IgD-negative memory B cell (primary cell): ENCODE data around the gene SIN3A. TPM values are rescaled to one million over a fixed set of nuclear protein-coding genes. Genes with fewer than 3 reads are reported as not detected.
"Not testable (repeated sequence)": the region's sequence is repeated elsewhere in the genome, so short reads cannot be mapped to it uniquely, and the experiment has no call there.

Experiments used
- H3K27ac Mint-ChIP-seq, 3 donors: one replicate each; pipeline ENCODE4 v1.8.0; 2020 to 2022; ENCODE audit warnings: mild to moderate bottlenecking in 3 of 3, mixed read lengths in 3 of 3, moderate library complexity in 1 of 3
- H3K27me3 Mint-ChIP-seq: one replicate; pipeline ENCODE4 v1.8.0; 2021; ENCODE audit warnings: mixed read lengths
- H3K36me3 Mint-ChIP-seq: one replicate; pipeline ENCODE4 v1.8.0; 2020; ENCODE audit warnings: mild to moderate bottlenecking, mixed read lengths
- H3K4me1 Mint-ChIP-seq, 3 donors: one replicate each; pipeline ENCODE4 v1.8.0; 2020 to 2022; ENCODE audit warnings: mixed read lengths in 3 of 3, mild to moderate bottlenecking in 1 of 3
- H3K4me3 Mint-ChIP-seq, 4 donors: one replicate each; pipeline ENCODE4 v1.8.0; 2020 to 2022; ENCODE audit warnings: mild to moderate bottlenecking in 4 of 4, mixed read lengths in 4 of 4, moderate library complexity in 3 of 4
- H3K9me3 Mint-ChIP-seq, 3 donors: one replicate each; pipeline ENCODE4 v1.8.0; 2020 to 2021; ENCODE audit warnings: mixed read lengths in 3 of 3, mild to moderate bottlenecking in 1 of 3
- polyA plus RNA-seq: library from polyadenylated mRNA; unstranded; fragments of 300-500 nt; fragmentation: Illumina TruSeq; gene quantifications from one replicate; pipeline ENCODE4 v1.2.3, GENCODE V29; 2021

The SIN3A gene
- polyA plus RNA-seq = 15.9 TPM

DNA sequence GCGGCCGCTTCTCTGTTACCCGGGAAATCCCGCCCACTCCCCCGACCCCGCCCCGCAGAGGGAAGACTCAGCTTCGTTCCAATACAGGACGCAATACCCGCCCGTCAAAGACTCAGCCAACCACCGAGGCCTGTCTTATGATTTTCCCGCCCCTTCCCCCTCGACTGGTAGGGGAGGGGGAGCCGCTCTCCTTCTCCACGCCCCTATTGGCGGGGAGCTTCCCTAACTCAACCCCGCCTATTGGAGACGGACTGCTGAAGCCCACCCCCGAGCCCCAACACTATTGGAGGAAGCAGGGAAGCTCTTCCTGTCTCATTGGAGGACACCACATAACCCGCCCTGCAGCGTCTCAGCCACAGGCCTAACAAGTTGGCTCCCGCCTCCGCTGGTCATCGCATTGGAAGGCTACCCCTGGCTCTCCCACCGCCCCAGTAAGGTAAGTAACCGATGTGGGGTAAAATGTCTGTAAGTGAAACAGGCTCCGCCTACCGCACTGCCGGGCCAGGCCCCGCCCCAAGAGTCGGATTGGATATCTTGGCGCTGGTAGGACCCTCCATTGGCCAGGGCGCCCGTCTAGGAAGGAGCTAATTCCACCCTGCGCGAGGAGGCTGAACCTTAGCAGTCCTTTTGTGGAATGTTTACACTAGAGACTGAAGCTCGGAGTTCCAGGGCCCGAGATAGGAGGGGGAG is at the start of gene SIN3A:
SIN3A (minus strand) TSS at position 17 of the 690 bp plus-strand sequence. CDS start 21,315 bp downstream, outside the sequence.
- Mint-ChIP-seq H3K4me3 (peak within 1 kb of the TSS; percentile 93 to 99 (median 96)), H3K27me3 (no peaks in the 10 kb centered on the region), H3K27ac (peak within 1 kb of the TSS; percentile 95 to 99 (median 98)), H3K9me3 (no peaks in the 10 kb centered on the region), H3K4me1 (peaks cover 33 to 41% (median 40%) of the 10 kb centered on the region in 3 donors), H3K36me3 (no peaks in the 10 kb centered on the region)

DNA sequence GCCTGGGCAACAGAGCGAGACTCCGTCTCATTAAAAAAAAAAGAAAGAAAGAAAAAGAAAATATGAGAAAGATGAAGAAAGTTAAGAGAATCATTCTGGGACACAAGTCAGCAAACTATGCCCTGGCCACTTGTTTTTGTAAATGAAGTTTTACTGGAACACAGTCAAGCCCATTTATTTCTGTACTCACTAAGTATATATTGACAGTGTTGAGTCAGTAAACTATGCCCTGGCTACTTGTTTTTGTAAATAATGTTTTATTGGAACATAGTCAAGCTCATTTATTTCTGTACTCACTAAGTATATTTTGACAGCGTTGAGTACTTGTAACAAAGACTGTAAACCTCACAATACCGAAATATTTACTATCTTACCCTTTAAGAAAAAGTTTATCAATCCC is 42.2 kb upstream of the SIN3A start:
- H3K9me3 Mint-ChIP-seq = no peaks in the 10 kb centered on the region
- H3K36me3 Mint-ChIP-seq = peaks cover 5% of the 10 kb centered on the region
- no peaks in the 10 kb centered on the region for H3K27me3 Mint-ChIP-seq
- H3K4me1 Mint-ChIP-seq = peaks cover 0 to 1% (median 0%) of the 10 kb centered on the region in 3 donors
- H3K27ac Mint-ChIP-seq = no peak overlapping the region
- H3K4me3 Mint-ChIP-seq = no peak overlapping the region

DNA sequence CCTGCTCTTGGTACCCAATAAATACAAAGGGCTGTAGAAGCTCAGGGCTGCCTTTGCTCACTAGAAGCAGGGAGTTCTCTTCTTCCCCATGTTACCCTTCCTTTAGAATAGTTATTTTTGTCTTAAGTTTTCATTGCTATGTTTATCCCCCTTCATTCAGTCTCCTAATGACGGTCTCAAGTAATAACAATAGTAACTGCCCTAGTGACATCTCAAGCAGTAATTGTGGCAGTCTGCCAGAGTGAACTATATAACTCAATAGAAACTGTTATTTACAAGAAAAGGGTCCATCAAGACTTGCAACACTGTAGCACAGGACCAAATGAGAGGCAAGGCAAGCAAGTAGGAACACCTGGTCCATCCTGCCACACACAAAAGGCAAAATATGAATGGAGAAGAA is 32.5 kb upstream of the SIN3A start:
- Mint-ChIP-seq H3K27me3 (no peaks in the 10 kb centered on the region), H3K27ac (no peak overlapping the region), H3K4me1 (peaks cover 0 to 1% (median 0%) of the 10 kb centered on the region in 3 donors)

DNA sequence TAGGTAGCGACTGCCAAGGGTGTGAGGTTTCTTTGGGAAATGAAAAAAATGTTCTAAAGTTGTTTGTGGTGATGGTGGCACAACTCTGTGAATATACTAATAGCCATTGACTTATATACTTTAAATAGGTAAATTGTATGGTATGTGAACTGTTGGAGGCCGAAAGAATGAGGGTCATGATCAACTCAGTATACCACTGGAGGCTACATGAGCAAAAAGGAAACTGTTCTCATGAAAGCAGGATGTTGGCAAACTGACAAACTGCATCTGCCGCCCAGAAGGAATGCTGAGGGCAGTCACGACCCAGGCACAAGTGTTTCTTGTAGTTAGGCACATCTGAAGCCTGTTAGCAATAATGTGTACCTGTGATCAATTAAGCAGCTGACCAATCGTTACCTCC is 32.1 kb upstream of the SIN3A start:
- not testable (repeated sequence) for H3K27ac Mint-ChIP-seq, H3K4me3 Mint-ChIP-seq, H3K27me3 Mint-ChIP-seq, H3K9me3 Mint-ChIP-seq, H3K36me3 Mint-ChIP-seq, H3K4me1 Mint-ChIP-seq

More for the DNA sequence above, 32.5 kb upstream of the SIN3A start:
- H3K9me3 Mint-ChIP-seq = no peaks in the 10 kb centered on the region
- peaks cover 8% of the 10 kb centered on the region for H3K36me3 Mint-ChIP-seq
- no peak overlapping the region for H3K4me3 Mint-ChIP-seq

DNA sequence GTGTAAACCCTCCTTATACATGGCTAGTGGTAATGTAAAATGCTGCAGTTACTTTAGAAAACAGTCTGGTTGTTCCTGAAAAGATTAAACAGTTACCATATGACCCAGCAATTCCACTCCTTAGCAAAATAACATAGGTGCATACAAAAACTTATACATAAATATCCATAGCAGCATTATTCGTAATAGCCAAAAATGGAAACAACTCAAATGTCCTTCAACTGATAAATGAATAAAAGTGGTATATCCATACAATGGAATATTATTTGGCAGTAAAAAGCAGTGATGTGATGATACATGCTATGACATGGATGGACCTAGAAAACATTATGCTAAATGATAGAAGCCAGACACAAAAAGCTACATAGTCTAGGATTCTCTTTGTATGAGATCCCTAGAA is 31.6 kb upstream of the SIN3A start:
- no peak overlapping the region for H3K27ac Mint-ChIP-seq
- no peak overlapping the region for H3K4me3 Mint-ChIP-seq
- no peaks in the 10 kb centered on the region for H3K27me3 Mint-ChIP-seq

DNA sequence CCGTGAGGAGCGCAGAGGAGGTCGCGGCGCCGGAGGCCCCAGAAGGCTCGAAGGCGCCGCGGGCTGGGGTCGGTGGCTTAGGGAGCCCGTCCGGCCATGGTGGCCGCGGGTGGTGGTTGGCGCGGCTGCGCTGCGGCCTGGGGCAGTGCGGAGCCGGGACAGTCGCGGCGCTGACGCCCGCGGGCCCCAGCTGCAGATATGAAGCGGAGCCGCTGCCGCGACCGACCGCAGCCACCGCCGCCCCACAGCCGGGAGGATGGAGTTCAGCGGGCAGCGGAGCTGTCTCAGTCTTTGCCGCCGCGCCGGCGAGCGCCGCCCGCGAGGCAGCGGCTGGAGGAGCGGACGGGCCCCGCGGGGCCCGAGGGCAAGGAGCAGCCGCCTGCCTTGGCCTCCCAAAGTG is 29.0 kb upstream of the SIN3A start:
- not testable (repeated sequence) for H3K4me1 Mint-ChIP-seq, H3K27me3 Mint-ChIP-seq, H3K9me3 Mint-ChIP-seq, H3K27ac Mint-ChIP-seq, H3K36me3 Mint-ChIP-seq
- peak overlapping the region in 1 of 4 donors; percentile 52 for H3K4me3 Mint-ChIP-seq

More for the DNA sequence above, 31.6 kb upstream of the SIN3A start:
- no peaks in the 10 kb centered on the region for H3K9me3 Mint-ChIP-seq
- H3K4me1 Mint-ChIP-seq = peaks cover 0 to 1% (median 0%) of the 10 kb centered on the region in 3 donors
- peaks cover 8% of the 10 kb centered on the region for H3K36me3 Mint-ChIP-seq

DNA sequence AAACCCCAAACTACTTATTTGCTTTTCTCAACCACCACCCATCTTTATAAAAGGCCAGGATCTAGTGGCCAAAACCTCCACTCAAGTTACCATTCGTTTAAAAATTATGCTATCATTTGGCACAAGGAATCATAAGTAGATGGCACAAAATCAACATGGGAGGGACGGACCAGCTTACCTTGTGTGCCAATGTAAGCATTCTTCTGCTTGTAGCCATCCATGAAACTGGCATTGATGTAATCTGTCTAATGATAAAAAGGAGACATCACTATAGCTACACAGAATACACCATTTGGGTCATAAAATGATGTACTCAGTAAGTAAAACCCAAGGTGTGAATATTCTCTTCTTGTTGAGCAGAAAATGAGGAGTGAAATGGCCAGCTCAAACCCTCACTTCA is 28.2 kb upstream of the SIN3A start:
- H3K27ac Mint-ChIP-seq = no peak overlapping the region
- peaks cover 0 to 1% (median 0%) of the 10 kb centered on the region in 3 donors for H3K4me1 Mint-ChIP-seq
- peaks cover 2% of the 10 kb centered on the region for H3K36me3 Mint-ChIP-seq
- H3K4me3 Mint-ChIP-seq = no peak overlapping the region
- H3K27me3 Mint-ChIP-seq = no peaks in the 10 kb centered on the region
- H3K9me3 Mint-ChIP-seq = no peaks in the 10 kb centered on the region

DNA sequence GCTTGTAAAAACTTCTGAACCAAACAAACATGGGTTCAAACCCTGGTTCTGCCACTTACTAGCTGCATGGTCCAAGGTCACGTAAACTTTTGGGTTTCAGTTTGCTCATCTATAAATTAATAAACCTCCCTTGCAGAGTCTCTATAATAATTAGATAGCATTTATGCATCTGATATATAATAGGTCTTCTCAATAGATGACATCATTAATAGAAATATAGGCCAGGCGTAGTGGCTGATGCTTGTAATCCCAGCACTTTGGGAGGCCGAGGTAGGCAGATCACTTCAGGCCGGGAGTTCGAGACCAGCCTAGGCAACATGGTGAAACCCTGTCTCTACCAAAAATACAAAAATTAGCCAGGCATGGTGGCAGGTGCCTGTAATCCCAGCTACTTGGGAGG is 25.6 kb upstream of the SIN3A start:
- not testable (repeated sequence) for H3K9me3 Mint-ChIP-seq, H3K4me3 Mint-ChIP-seq, H3K27me3 Mint-ChIP-seq, H3K36me3 Mint-ChIP-seq, H3K4me1 Mint-ChIP-seq, H3K27ac Mint-ChIP-seq

DNA sequence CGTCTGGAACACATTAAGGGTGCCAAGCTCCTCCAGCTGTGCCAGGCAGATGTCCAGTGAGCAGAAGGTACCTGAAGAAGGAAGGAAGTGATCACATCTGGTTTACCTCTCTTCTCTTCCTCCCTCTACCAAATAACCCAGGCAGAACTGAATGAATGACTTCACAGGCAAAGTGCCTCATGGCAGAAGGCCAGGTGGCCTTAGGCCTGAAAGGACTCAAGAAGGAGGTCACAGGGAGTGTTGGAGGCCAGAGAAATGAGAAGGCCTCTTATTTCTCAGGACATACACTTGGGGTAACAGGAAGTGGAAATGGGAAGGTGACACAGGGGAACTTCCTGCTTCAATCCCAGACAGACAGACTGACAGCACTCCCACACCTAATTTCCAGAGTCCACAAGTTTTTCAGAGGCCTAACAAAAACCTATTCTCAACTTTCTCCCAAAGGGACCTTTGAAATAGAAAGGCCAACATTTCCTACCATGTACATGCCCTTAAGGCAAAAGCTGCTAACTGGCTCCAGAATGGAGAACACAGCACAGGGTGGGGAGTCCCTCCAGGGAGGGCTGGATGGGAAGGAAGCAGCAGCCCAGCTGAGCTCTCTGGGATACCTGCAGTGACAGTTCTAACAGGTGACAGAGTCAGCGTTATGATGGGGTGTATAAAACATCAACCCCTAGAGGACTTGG is 17.6 kb upstream of the SIN3A start:
- H3K4me3 Mint-ChIP-seq = no peak overlapping the region
- H3K27me3 Mint-ChIP-seq = no peaks in the 10 kb centered on the region
- no peaks in the 10 kb centered on the region for H3K9me3 Mint-ChIP-seq
- peaks cover 9% of the 10 kb centered on the region for H3K36me3 Mint-ChIP-seq
- peaks cover 0 to 4% (median 0%) of the 10 kb centered on the region in 3 donors for H3K4me1 Mint-ChIP-seq
- H3K27ac Mint-ChIP-seq = peak overlapping the region in 1 of 3 donors; percentile 59

DNA sequence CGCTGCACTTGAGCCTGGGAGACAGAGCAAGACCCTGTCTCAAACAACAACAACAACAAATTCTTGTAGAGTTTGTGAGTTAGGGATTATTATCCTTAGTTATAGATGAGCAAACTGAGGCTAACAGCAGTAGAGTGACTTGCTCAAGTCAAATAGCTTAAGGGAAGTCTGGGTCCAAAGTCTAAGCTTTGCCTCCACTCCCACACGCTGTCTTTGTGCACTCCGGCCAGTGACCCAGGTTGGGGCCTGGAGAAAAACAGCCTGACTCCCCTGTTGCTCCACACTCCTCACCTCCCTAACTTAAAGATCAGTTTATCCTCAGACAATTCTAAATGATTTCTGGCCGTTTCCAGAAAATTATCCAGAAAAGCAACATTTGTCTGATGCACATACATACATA is 9.2 kb upstream of the SIN3A start:
- H3K27ac Mint-ChIP-seq = peak overlapping the region in 1 of 3 donors; percentile 29
- H3K27me3 Mint-ChIP-seq = no peaks in the 10 kb centered on the region
- H3K4me3 Mint-ChIP-seq = peak overlapping the region in 1 of 4 donors; percentile 49
- no peaks in the 10 kb centered on the region for H3K9me3 Mint-ChIP-seq
- H3K36me3 Mint-ChIP-seq = no peaks in the 10 kb centered on the region
- H3K4me1 Mint-ChIP-seq = peaks cover 4 to 9% (median 5%) of the 10 kb centered on the region in 3 donors

DNA sequence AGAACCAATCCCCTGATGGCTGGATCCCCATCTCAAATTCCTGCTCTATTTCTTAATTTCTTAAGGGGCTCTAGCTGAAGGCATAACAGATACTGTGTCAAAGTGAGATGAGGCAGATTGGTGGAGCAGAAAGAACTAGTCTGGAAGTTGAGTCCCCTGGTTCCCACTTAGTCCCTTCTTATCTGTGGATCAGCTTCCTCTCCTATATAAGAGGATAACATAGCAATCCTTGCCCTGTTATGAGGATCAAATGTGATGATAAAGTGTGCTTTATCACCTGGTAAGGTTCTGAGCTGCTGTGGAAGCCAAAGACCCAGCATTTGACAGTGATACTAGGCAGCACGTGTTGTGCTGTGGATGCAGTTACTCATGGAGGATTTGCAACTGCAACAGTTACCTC is 8.1 kb upstream of the SIN3A start:
- H3K9me3 Mint-ChIP-seq = no peaks in the 10 kb centered on the region
- H3K27ac Mint-ChIP-seq = peak overlapping the region in 1 of 3 donors; percentile 68
- H3K36me3 Mint-ChIP-seq = no peaks in the 10 kb centered on the region
- H3K4me1 Mint-ChIP-seq = peaks cover 4 to 9% (median 5%) of the 10 kb centered on the region in 3 donors
- H3K27me3 Mint-ChIP-seq = no peaks in the 10 kb centered on the region
- peak overlapping the region in 1 of 4 donors; percentile 86 for H3K4me3 Mint-ChIP-seq

DNA sequence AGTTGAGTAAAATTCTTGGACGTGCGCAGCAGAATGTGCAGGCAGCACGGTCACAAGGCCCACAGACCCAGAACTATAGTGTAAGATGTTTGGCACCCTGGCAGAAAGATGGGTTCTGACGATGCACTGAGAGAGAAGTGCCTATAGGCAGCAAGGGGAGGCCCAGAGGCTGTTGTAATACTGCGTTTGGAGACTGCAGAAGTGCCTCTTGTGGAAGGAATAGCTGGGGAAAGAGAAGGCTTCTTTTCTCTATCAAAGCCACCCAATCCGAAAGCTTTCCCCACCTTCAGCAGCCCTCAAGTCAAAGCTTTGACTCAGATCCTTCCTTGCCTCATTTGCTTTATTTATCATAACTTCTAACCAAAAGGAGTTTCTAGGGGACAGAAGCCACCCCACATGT is 5.2 kb upstream of the SIN3A start:
- Mint-ChIP-seq H3K36me3 (no peaks in the 10 kb centered on the region), H3K9me3 (no peaks in the 10 kb centered on the region), H3K27me3 (no peaks in the 10 kb centered on the region), H3K4me1 (peaks cover 7 to 18% (median 14%) of the 10 kb centered on the region in 3 donors), H3K27ac (peak overlapping the region in 1 of 3 donors; percentile 95), H3K4me3 (peak overlapping the region; percentile 25 to 95 (median 92))

DNA sequence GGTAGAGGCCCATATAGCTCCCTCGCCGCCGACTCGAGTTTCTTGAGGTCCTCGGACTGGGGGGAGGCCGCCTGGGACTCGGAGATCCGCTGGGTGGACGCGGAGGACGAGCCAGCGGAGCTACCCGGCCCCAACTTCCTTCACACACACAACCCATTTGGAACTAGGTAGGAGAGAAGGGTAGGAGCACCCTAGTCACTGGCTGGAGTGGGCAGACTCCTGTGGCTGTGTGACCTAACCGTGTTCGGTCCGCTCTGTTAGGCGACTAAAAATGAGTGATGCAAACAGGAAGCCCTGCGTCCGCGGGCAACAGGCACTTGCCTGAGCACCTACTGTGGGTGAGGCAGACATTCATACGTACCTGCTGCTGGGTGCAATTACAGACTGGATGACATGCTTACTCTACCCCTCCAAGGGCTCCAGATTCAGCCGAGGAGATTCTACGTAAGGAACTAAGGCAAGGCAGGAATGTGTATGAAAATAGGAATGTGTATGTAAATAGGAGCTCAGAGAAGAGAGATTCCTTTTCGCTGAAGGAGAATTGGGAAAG is 4.6 kb upstream of the SIN3A start:
- peak overlapping the region; percentile 87 to 96 (median 95) for H3K27ac Mint-ChIP-seq
- H3K4me1 Mint-ChIP-seq = peaks cover 7 to 18% (median 12%) of the 10 kb centered on the region in 3 donors
- H3K4me3 Mint-ChIP-seq = peak overlapping the region; percentile 92 to 95 (median 94)
- H3K9me3 Mint-ChIP-seq = no peaks in the 10 kb centered on the region
- no peaks in the 10 kb centered on the region for H3K27me3 Mint-ChIP-seq
- H3K36me3 Mint-ChIP-seq = no peaks in the 10 kb centered on the region

DNA sequence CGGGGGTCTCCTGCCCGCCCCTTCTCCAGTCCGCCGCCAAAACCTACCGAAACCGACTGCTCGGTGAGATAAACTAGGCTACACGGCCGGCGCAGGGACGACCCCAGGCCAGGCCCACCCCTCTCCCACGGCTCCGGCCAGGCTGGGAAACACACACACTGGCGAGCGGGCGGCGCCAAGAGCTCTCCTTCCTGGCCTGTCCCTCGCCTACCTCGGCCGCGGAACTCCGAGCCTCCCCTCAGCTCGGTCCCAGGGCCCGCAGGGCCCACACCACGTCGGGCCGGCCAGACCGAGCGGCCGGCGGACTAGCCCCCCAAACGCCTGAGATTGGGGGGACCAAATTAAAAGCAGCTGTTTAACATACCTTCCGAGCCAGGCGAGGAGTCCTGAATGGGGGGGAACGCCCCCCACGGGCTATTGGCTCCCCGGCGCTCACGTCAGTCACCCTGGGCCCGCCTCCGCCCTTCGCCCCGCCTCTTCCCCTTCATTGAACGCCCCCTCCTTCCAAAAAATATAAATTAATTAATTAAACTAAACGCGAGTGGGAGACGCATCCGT is 4.0 kb upstream of the SIN3A start:
- Mint-ChIP-seq H3K4me1 (peaks cover 7 to 19% (median 13%) of the 10 kb centered on the region in 3 donors), H3K4me3 (peak overlapping the region; percentile 92 to 95 (median 94)), H3K9me3 (no peaks in the 10 kb centered on the region), H3K27ac (peak overlapping the region; percentile 87 to 96 (median 95)), H3K27me3 (no peaks in the 10 kb centered on the region), H3K36me3 (no peaks in the 10 kb centered on the region)
